Panc1 (cell line): ENCODE measurements around the gene KRT73. TPM values are rescaled to one million over a fixed set of nuclear protein-coding genes. Genes with fewer than 3 reads are reported as not detected.

Source experiments
- ATAC-seq: fragments of 200-7000 bp; cut with Tn5 transposase; 2 replicates; pipeline ENCODE4 v1.9.1; 2020; ENCODE audit warnings: mild to moderate bottlenecking, moderate library complexity
- BruUV-seq: library from RNA; stranded (reverse); fragments of 400-500 nt; replicated peaks from 2 replicates; lab custom pipeline; 2021; lab: Mats Ljungman, UMichigan
- CTCF ChIA-PET: fragments of 300-600 bp; sonication (Branson Sonifier 250); formaldehyde crosslinking; loops from one replicate; lab custom pipeline; 2022; ENCODE audit warnings: antibody characterized with exemption; lab: Charles Lee
- POLR2A ChIA-PET: fragments of 300-600 bp; sonication (Branson Sonifier 250); formaldehyde crosslinking; loops from one replicate; lab custom pipeline; 2022; ENCODE audit warnings: antibody characterized with exemption; lab: Charles Lee
- DNase-seq: peaks from one replicate; pipeline ENCODE4 v3.0.0-alpha.2; 2010; ENCODE audit warnings: low read depth, low spot score
- H3K27ac ChIP-seq: 2 replicates; pipeline ENCODE4 v1.5.1; 2011; ENCODE audit warnings: mild to moderate bottlenecking, low read length, inconsistent platforms
- H3K27me3 ChIP-seq: fragments of 200-500 bp; sonication (Bioruptor generic); 2 replicates; pipeline ENCODE4 v1.6.0; 2014; ENCODE audit warnings: low read length, inconsistent platforms; ENCODE audit not compliant: control insufficient read depth, insufficient read depth
- H3K36me3 ChIP-seq: fragments of 200-500 bp; sonication (Bioruptor generic); 2 replicates; pipeline ENCODE4 v1.5.1; 2014; ENCODE audit warnings: inconsistent platforms, mild to moderate bottlenecking, low read length, moderate library complexity; ENCODE audit not compliant: control insufficient read depth, insufficient read depth
- H3K4me1 ChIP-seq: 2 replicates; pipeline ENCODE4 v1.5.1; 2011; ENCODE audit warnings: inconsistent platforms, mild to moderate bottlenecking, low read length, moderate library complexity; ENCODE audit not compliant: control insufficient read depth, insufficient read depth
- H3K4me3 ChIP-seq, 2 experiments: 2 replicates each; pipeline ENCODE4 v1.5.1; 2011 to 2012; ENCODE audit warnings: low read depth in 2 of 2, low read length in 2 of 2, mild to moderate bottlenecking in 2 of 2, inconsistent platforms in 1 of 2, moderate library complexity in 1 of 2
- H3K9me3 ChIP-seq: fragments of 200-500 bp; sonication (Bioruptor generic); 2 replicates; pipeline ENCODE4 v1.5.1; 2014; ENCODE audit warnings: low read depth, mild to moderate bottlenecking, inconsistent platforms, low read length, moderate library complexity; ENCODE audit not compliant: control insufficient read depth, insufficient read depth
- POLR2AphosphoS5 ChIP-seq: IDR thresholded peaks from 2 replicates; pipeline ENCODE4 v1.6.1; 2012; ENCODE audit warnings: mild to moderate bottlenecking, low read depth, low read length, moderate library complexity
- SIN3A ChIP-seq: IDR thresholded peaks from 2 replicates; pipeline ENCODE4 v1.6.1; 2012; ENCODE audit warnings: low read depth, mild to moderate bottlenecking, low read length, moderate library complexity, borderline replicate concordance; ENCODE audit not compliant: insufficient read depth
- TCF7L2 ChIP-seq: IDR thresholded peaks from 2 replicates; pipeline ENCODE4 v1.6.1; 2011; ENCODE audit warnings: mild to moderate bottlenecking, low read depth, low read length, inconsistent platforms
- in situ Hi-C: cut with HindIII; loops from 2 replicates; pipeline ENCODE4 v1.10.0; 2016; ENCODE audit warnings: low sequenced_read_pairs, low pct_unique_long_range_greater_than_20kb
- intact Hi-C: fragments of 100-400 bp; cut with micrococcal nuclease; formaldehyde crosslinking; loops from one replicate; pipeline ENCODE4 v1.10.0; 2022; ENCODE audit not compliant: unreplicated experiment
- total RNA-seq: library from RNA; stranded (reverse); gene quantifications from one replicate; pipeline ENCODE4 v1.2.1, GENCODE V29; 2021; ENCODE audit not compliant: unreplicated experiment
- TF ChIP-seq, protein P1 (sequence below), 2 experiments: IDR thresholded peaks; 2 replicates each; pipeline ENCODE4 v1.6.1; 2011 to 2012; ENCODE audit warnings: low read depth in 2 of 2, control low read depth in 1 of 2, low read length in 1 of 2, mild to moderate bottlenecking in 1 of 2, moderate library complexity in 1 of 2; ENCODE audit not compliant: insufficient read depth in 1 of 2
- TF ChIP-seq, protein P2 (sequence below): fragments of 450-650 bp; IDR thresholded peaks from 2 replicates; pipeline ENCODE4 v1.5.1; 2017; ENCODE audit warnings: mild to moderate bottlenecking

The KRT73 gene
- total RNA-seq, 1 experiment from 2014 or later = not detected

- no peak for DNase-seq
- TF ChIP-seq SIN3A (no peak), TCF7L2 (no peak)
- in situ Hi-C loops (no loop called here), intact Hi-C loops (no loop called here)
- H3K9me3 ChIP-seq = no peaks in the 10 kb centered on the region
- no peaks in the 10 kb centered on the region for H3K27me3 ChIP-seq
- CTCF ChIA-PET = no interaction called here
- no TSS peak for BruUV-seq
- H3K4me1 ChIP-seq = peaks cover 5% of the 10 kb centered on the region; the same call in 1 of the 2 replicates
- no peak overlapping the region for H3K4me3 ChIP-seq
- POLR2A ChIA-PET = no interaction called here
- H3K36me3 ChIP-seq = no peaks in the 10 kb centered on the region
- no peak for ATAC-seq
- no peak overlapping the region for H3K27ac ChIP-seq
Measured at GRCh38 chr12:52647601-52648000, 29.2 kb upstream of the KRT73 start.

- Histone ChIP-seq H3K4me3 (no peak overlapping the region), H3K27me3 (peaks cover 1% of the 10 kb centered on the region), H3K4me1 (peaks cover 5% of the 10 kb centered on the region; the same call in 1 of the 2 replicates), H3K9me3 (no peaks in the 10 kb centered on the region), H3K36me3 (no peaks in the 10 kb centered on the region), H3K27ac (no peak overlapping the region)
- no TSS peak for BruUV-seq
- DNase-seq (no peak), ATAC-seq (no peak)
- intact Hi-C loops = no loop called here
- in situ Hi-C loops = no loop called here
- TF ChIP-seq, protein P1, sequence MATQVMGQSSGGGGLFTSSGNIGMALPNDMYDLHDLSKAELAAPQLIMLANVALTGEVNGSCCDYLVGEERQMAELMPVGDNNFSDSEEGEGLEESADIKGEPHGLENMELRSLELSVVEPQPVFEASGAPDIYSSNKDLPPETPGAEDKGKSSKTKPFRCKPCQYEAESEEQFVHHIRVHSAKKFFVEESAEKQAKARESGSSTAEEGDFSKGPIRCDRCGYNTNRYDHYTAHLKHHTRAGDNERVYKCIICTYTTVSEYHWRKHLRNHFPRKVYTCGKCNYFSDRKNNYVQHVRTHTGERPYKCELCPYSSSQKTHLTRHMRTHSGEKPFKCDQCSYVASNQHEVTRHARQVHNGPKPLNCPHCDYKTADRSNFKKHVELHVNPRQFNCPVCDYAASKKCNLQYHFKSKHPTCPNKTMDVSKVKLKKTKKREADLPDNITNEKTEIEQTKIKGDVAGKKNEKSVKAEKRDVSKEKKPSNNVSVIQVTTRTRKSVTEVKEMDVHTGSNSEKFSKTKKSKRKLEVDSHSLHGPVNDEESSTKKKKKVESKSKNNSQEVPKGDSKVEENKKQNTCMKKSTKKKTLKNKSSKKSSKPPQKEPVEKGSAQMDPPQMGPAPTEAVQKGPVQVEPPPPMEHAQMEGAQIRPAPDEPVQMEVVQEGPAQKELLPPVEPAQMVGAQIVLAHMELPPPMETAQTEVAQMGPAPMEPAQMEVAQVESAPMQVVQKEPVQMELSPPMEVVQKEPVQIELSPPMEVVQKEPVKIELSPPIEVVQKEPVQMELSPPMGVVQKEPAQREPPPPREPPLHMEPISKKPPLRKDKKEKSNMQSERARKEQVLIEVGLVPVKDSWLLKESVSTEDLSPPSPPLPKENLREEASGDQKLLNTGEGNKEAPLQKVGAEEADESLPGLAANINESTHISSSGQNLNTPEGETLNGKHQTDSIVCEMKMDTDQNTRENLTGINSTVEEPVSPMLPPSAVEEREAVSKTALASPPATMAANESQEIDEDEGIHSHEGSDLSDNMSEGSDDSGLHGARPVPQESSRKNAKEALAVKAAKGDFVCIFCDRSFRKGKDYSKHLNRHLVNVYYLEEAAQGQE (IDR thresholded peaks at IDR 0.05; ENCODE audit: insufficient read depth in 1 of 2, low read depth in 2 of 2, low read length in 1 of 2) = no peak
- TF ChIP-seq SIN3A (no peak), POLR2AphosphoS5 (no peak)
- TF ChIP-seq, protein P2, sequence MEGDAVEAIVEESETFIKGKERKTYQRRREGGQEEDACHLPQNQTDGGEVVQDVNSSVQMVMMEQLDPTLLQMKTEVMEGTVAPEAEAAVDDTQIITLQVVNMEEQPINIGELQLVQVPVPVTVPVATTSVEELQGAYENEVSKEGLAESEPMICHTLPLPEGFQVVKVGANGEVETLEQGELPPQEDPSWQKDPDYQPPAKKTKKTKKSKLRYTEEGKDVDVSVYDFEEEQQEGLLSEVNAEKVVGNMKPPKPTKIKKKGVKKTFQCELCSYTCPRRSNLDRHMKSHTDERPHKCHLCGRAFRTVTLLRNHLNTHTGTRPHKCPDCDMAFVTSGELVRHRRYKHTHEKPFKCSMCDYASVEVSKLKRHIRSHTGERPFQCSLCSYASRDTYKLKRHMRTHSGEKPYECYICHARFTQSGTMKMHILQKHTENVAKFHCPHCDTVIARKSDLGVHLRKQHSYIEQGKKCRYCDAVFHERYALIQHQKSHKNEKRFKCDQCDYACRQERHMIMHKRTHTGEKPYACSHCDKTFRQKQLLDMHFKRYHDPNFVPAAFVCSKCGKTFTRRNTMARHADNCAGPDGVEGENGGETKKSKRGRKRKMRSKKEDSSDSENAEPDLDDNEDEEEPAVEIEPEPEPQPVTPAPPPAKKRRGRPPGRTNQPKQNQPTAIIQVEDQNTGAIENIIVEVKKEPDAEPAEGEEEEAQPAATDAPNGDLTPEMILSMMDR = no peak
- ChIA-PET CTCF (no interaction called here), POLR2A (no interaction called here)
Measured at GRCh38 chr12:52646613-52647012, 28.3 kb upstream of the KRT73 start.

- ATAC-seq = no peak
- H3K4me3 ChIP-seq = no peak overlapping the region
- H3K27me3 ChIP-seq = peaks cover 6% of the 10 kb centered on the region
- no peak overlapping the region for H3K27ac ChIP-seq
- POLR2A ChIA-PET = no interaction called here
- CTCF ChIA-PET = no interaction called here
- DNase-seq = no peak
- in situ Hi-C loops = no loop called here
- no TSS peak for BruUV-seq
- H3K9me3 ChIP-seq = no peaks in the 10 kb centered on the region
- intact Hi-C loops = no loop called here
- no peaks in the 10 kb centered on the region; the same call in 1 of the 2 replicates for H3K36me3 ChIP-seq
- TF ChIP-seq TCF7L2 (no peak), SIN3A (no peak), POLR2AphosphoS5 (no peak)
- TF ChIP-seq, protein P1 (IDR thresholded peaks at IDR 0.05; ENCODE audit: insufficient read depth in 1 of 2, low read depth in 2 of 2, low read length in 1 of 2) = no peak
- TF ChIP-seq, protein P2 = no peak
- H3K4me1 ChIP-seq = peaks cover 1% of the 10 kb centered on the region; the same call in 1 of the 2 replicates
Measured at GRCh38 chr12:52645982-52646381, 27.6 kb upstream of the KRT73 start.
